Fibroblast of lung (primary cell): ENCODE results near the gene KPNA2. TPM values are rescaled to one million over a fixed set of nuclear protein-coding genes. Genes with fewer than 3 reads are reported as not detected.

Experiments
- DNase-seq, 2 donors: peaks; one replicate each; pipeline versions ENCODE4 v3.0.0 to v3.0.0-alpha.2; 2010; ENCODE audit warnings: low read depth in 2 of 2
- H2AFZ ChIP-seq: 2 replicates; pipeline ENCODE4 v1.5.1; 2012; ENCODE audit warnings: low read length, control low read depth, inconsistent platforms
- H3K27ac ChIP-seq: 2 replicates; pipeline ENCODE4 v1.5.1; 2011; ENCODE audit warnings: low read length, control low read depth; ENCODE audit not compliant: insufficient read depth
- H3K27me3 ChIP-seq: 2 replicates; pipeline ENCODE4 v1.5.1; 2011; ENCODE audit warnings: mild to moderate bottlenecking, low read length; ENCODE audit not compliant: control insufficient read depth, insufficient read depth
- H3K36me3 ChIP-seq: 2 replicates; pipeline ENCODE4 v1.5.1; 2011; ENCODE audit warnings: low read length; ENCODE audit not compliant: control insufficient read depth, insufficient read depth
- H3K4me1 ChIP-seq: 2 replicates; pipeline ENCODE4 v1.5.1; 2011; ENCODE audit warnings: low read length; ENCODE audit not compliant: control insufficient read depth, insufficient read depth; ENCODE audit errors: extremely low read depth
- H3K4me2 ChIP-seq: 2 replicates; pipeline ENCODE4 v1.5.1; 2011; ENCODE audit warnings: low read length, control low read depth; ENCODE audit not compliant: insufficient read depth; ENCODE audit errors: extremely low read depth
- H3K4me3 ChIP-seq, 4 experiments: fragments of 200-600 bp in 1 of 4; sonication (generic) in 1 of 4; replicated peaks in 1 of 4; 2 replicates each; pipeline ENCODE4 v1.5.1; 2011 to 2016; ENCODE audit warnings: low read length in 4 of 4, low read depth in 3 of 4, mild to moderate bottlenecking in 3 of 4, control low read depth in 2 of 4, inconsistent platforms in 1 of 4, mixed read lengths in 1 of 4; ENCODE audit not compliant: insufficient read depth in 1 of 4; ENCODE audit errors: control extremely low read depth in 1 of 4
- H3K79me2 ChIP-seq: 2 replicates; pipeline ENCODE4 v1.5.1; 2012; ENCODE audit warnings: mild to moderate bottlenecking, low read length, inconsistent platforms; ENCODE audit not compliant: control insufficient read depth, insufficient read depth
- H3K9ac ChIP-seq: 2 replicates; pipeline ENCODE4 v1.5.1; 2011; ENCODE audit warnings: mild to moderate bottlenecking, low read length, control low read depth; ENCODE audit not compliant: insufficient read depth
- H3K9me3 ChIP-seq: 2 replicates; pipeline ENCODE4 v1.5.1; 2012; ENCODE audit warnings: low read depth, low read length; ENCODE audit not compliant: control insufficient read depth, insufficient read depth
- H4K20me1 ChIP-seq: 2 replicates; pipeline ENCODE4 v1.5.1; 2011; ENCODE audit warnings: low read length; ENCODE audit not compliant: control insufficient read depth, insufficient read depth; ENCODE audit errors: extremely low read depth
- EZH2 ChIP-seq: IDR thresholded peaks from 2 replicates; pipeline ENCODE4 v1.5.1; 2012; ENCODE audit warnings: low read length, control low read depth, mild to moderate bottlenecking; ENCODE audit errors: missing control alignments
- polyA plus RNA-seq, 2 donors: library from polyadenylated mRNA; depleted of rRNA in 1 of 2; stranded (reverse) in 1 of 2; unstranded in 1 of 2; fragments of >200 nt; gene quantifications; 2 replicates each; pipeline ENCODE4 v1.2.1, GENCODE V29; 2011 to 2012; ENCODE audit warnings: missing spikeins in 1 of 2
- total RNA-seq: library from RNA; depleted of rRNA; stranded (reverse); fragments of >200 nt; gene quantifications from 2 replicates; pipeline ENCODE4 v1.2.1, GENCODE V29; 2014
- TF ChIP-seq, protein P1 (sequence below), 2 donors: IDR thresholded peaks in 1 of 2; conservative IDR thresholded peaks in 1 of 2; 1 replicate in 1 of 2; 2 replicates in 1 of 2; pipeline ENCODE4 v1.5.1; 2011 to 2012; ENCODE audit warnings: low read length in 2 of 2, control low read depth in 1 of 2, inconsistent platforms in 1 of 2, low read depth in 1 of 2, mild to moderate bottlenecking in 1 of 2

KPNA2 gene
- total and polyA plus RNA-seq, 2 donors (not counting 1 experiment from before 2014, with no cell fraction given), result 44.3 to 96.1 TPM

DNA sequence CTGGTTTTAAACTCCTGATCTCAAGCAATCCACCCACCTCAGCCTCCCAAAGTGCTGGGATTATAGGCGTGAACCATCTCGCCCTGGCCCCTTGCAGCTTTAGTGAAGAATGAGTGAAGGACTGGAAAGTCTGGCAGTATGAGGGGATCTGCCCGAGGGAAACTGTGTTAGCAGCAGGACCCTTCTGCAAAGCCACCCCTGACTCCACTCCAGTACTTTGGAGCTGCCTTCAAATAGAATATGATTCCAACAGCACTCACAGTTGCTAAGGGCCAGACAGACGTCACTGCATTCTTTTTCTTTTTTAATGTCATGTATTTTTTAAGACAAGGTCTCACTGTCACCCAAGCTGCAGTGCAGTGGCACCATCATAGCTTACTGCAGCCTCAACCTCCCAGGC lies 52.3 kb downstream of the KPNA2 start:
- Histone ChIP-seq H3K27me3 (no peaks in the 10 kb centered on the region), H2AFZ (no peak overlapping the region), H3K4me3 (no peak overlapping the region), H3K79me2 (no peaks in the 10 kb centered on the region), H3K4me2 (no peak overlapping the region), H4K20me1 (no peaks in the 10 kb centered on the region), H3K9ac (no peak overlapping the region), H3K9me3 (no peaks in the 10 kb centered on the region), H3K4me1 (no peaks in the 10 kb centered on the region), H3K27ac (no peak overlapping the region), H3K36me3 (no peaks in the 10 kb centered on the region)
- no peak for DNase-seq
- TF ChIP-seq, protein P1, sequence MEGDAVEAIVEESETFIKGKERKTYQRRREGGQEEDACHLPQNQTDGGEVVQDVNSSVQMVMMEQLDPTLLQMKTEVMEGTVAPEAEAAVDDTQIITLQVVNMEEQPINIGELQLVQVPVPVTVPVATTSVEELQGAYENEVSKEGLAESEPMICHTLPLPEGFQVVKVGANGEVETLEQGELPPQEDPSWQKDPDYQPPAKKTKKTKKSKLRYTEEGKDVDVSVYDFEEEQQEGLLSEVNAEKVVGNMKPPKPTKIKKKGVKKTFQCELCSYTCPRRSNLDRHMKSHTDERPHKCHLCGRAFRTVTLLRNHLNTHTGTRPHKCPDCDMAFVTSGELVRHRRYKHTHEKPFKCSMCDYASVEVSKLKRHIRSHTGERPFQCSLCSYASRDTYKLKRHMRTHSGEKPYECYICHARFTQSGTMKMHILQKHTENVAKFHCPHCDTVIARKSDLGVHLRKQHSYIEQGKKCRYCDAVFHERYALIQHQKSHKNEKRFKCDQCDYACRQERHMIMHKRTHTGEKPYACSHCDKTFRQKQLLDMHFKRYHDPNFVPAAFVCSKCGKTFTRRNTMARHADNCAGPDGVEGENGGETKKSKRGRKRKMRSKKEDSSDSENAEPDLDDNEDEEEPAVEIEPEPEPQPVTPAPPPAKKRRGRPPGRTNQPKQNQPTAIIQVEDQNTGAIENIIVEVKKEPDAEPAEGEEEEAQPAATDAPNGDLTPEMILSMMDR (conservative IDR thresholded peaks at IDR 0.05 in 1 of 2, IDR thresholded peaks at IDR 0.05 in 1 of 2; ENCODE audit: low read depth in 1 of 2, low read length in 2 of 2), result no peak
- TF ChIP-seq EZH2, result no peak

- Histone ChIP-seq H3K79me2 (no peaks in the 10 kb centered on the region), H3K36me3 (no peaks in the 10 kb centered on the region), H3K4me2 (no peak overlapping the region), H3K27me3 (no peaks in the 10 kb centered on the region), H2AFZ (no peak overlapping the region), H3K9me3 (no peaks in the 10 kb centered on the region), H3K9ac (no peak overlapping the region), H3K4me3 (no peak overlapping the region), H4K20me1 (no peaks in the 10 kb centered on the region), H3K4me1 (no peaks in the 10 kb centered on the region), H3K27ac (no peak overlapping the region)
- no peak for TF ChIP-seq EZH2
- TF ChIP-seq, protein P1 (conservative IDR thresholded peaks at IDR 0.05 in 1 of 2, IDR thresholded peaks at IDR 0.05 in 1 of 2; ENCODE audit: low read depth in 1 of 2, low read length in 2 of 2), result no peak
- peak in 1 of 2 donors; percentile 31 for DNase-seq
Observed at GRCh38 chr17:68089881-68090280, 54.3 kb downstream of the KPNA2 start.

DNA sequence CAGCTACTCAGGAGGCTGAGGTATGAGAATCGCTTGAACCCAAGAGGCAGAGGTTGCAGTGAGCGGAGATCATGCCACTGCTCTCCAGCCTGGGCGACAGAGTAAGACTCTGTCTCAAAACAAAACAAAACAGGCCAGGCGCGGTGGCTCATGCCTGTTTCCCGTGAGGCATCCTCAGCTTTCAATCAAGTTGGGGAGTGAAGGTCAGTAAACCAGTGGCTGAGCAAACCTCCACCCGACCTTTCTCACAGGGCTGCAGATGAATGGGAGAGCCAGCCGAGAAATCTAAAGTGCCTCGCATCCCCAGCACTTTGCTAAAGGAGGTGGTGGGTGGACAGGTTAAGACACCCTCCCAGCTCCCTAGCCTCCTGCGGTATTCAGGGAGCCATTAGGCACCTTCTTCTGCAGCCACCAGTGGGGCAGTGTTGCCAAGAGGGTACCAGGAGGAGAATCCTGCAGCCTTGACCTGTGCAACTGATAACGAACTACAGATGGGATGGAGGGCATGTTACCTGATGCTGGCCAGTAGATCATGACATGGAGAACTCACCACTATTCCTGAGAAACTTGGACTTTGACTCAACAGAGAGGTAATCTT lies 59.0 kb downstream of the KPNA2 start:
- H4K20me1 ChIP-seq, result no peaks in the 10 kb centered on the region
- H3K4me2 ChIP-seq, result no peak overlapping the region
- H3K9me3 ChIP-seq, result no peaks in the 10 kb centered on the region
- no peaks in the 10 kb centered on the region for H3K79me2 ChIP-seq
- H3K27me3 ChIP-seq, result no peaks in the 10 kb centered on the region
- no peak for DNase-seq
- H3K4me3 ChIP-seq, result no peak overlapping the region
- no peak for TF ChIP-seq EZH2
- TF ChIP-seq, protein P1 (conservative IDR thresholded peaks at IDR 0.05 in 1 of 2, IDR thresholded peaks at IDR 0.05 in 1 of 2; ENCODE audit: low read depth in 1 of 2, low read length in 2 of 2), result no peak
- no peak overlapping the region for H2AFZ ChIP-seq
- H3K36me3 ChIP-seq, result no peaks in the 10 kb centered on the region
- H3K9ac ChIP-seq, result no peak overlapping the region
- no peaks in the 10 kb centered on the region for H3K4me1 ChIP-seq
- no peak overlapping the region for H3K27ac ChIP-seq
